ENCODE data around the gene RASA2.

GRCh38 chr3:141623691-141624090 lies 136.9 kb downstream of the RASA2 start:
- TF ChIP-seq, protein P1, sequence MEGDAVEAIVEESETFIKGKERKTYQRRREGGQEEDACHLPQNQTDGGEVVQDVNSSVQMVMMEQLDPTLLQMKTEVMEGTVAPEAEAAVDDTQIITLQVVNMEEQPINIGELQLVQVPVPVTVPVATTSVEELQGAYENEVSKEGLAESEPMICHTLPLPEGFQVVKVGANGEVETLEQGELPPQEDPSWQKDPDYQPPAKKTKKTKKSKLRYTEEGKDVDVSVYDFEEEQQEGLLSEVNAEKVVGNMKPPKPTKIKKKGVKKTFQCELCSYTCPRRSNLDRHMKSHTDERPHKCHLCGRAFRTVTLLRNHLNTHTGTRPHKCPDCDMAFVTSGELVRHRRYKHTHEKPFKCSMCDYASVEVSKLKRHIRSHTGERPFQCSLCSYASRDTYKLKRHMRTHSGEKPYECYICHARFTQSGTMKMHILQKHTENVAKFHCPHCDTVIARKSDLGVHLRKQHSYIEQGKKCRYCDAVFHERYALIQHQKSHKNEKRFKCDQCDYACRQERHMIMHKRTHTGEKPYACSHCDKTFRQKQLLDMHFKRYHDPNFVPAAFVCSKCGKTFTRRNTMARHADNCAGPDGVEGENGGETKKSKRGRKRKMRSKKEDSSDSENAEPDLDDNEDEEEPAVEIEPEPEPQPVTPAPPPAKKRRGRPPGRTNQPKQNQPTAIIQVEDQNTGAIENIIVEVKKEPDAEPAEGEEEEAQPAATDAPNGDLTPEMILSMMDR (IDR thresholded peaks at IDR 0.05 in 4 of 5, conservative IDR thresholded peaks at IDR 0.05 in 1 of 5) = no peak
- no peak for TF ChIP-seq POLR2A (IDR thresholded peaks at IDR 0.05)
